Non-pigmented ciliary epithelial cell (primary cell): ENCODE results near the gene HDC.
A peak's percentile ranks its signal among the peaks of the same experiment; 100 is the strongest.

Experiments
- DNase-seq: peaks from one replicate; pipeline ENCODE4 v3.0.0-alpha.2; 2010; ENCODE audit warnings: low read depth

HDC gene

GRCh38 chr15:50265620-50266019, at the start of gene HDC:
Gene HDC, minus strand, starts transcription at chr15:50265726. Its CDS starts 103 bp downstream, at chr15:50265623.
- DNase-seq = no peak

- DNase-seq = no peak
These were observed 47.1 kb upstream of the HDC start for GRCh38 chr15:50312636-50313035.

- DNase-seq = no peak
These were observed 42.3 kb upstream of the HDC start for GRCh38 chr15:50307799-50308198.

- no peak for DNase-seq
These were observed 39.3 kb upstream of the HDC start for GRCh38 chr15:50304836-50305235.

GRCh38 chr15:50302581-50302980, 37.1 kb upstream of the HDC start:
- DNase-seq = no peak

- no peak for DNase-seq
These were observed 32.8 kb upstream of the HDC start for GRCh38 chr15:50298340-50298739.

- DNase-seq = no peak
These were observed 30.4 kb upstream of the HDC start for GRCh38 chr15:50295966-50296365.

- DNase-seq = no peak
These were observed 24.2 kb upstream of the HDC start for GRCh38 chr15:50289749-50290148.

GRCh38 chr15:50287324-50288116, 22.0 kb upstream of the HDC start:
- no peak for DNase-seq

- no peak for DNase-seq
These were observed 15.9 kb upstream of the HDC start for GRCh38 chr15:50281427-50281826.

GRCh38 chr15:50280271-50280670, 14.7 kb upstream of the HDC start:
- DNase-seq = no peak

- no peak for DNase-seq
These were observed 13.0 kb upstream of the HDC start for GRCh38 chr15:50278496-50278895.

- no peak for DNase-seq
These were observed 11.8 kb upstream of the HDC start for GRCh38 chr15:50277370-50277769.

- DNase-seq = no peak
These were observed 10.4 kb upstream of the HDC start for GRCh38 chr15:50275908-50276307.

- no peak for DNase-seq
These were observed 9.6 kb upstream of the HDC start for GRCh38 chr15:50275091-50275490.

GRCh38 chr15:50267577-50267976, 2.1 kb upstream of the HDC start:
- DNase-seq = no peak

- no peak for DNase-seq
These were observed 3.0 kb downstream of the HDC start for GRCh38 chr15:50262533-50262932.

GRCh38 chr15:50261981-50262380, 3.5 kb downstream of the HDC start:
- no peak for DNase-seq

GRCh38 chr15:50260969-50261496, 4.5 kb downstream of the HDC start:
- no peak for DNase-seq

GRCh38 chr15:50259276-50259675, 6.2 kb downstream of the HDC start:
- DNase-seq = no peak

GRCh38 chr15:50257924-50258323, 7.6 kb downstream of the HDC start:
- DNase-seq = peak; percentile 53

GRCh38 chr15:50257332-50257731, 8.2 kb downstream of the HDC start:
- DNase-seq = no peak

GRCh38 chr15:50256188-50257041, 9.1 kb downstream of the HDC start:
- peak; percentile 27 for DNase-seq
